DMS53 treated with DMSO at 0.1 percent for 48 hours (cell line): ENCODE measurements around the gene ATP9A.
"Not testable (repeated sequence)": the region's sequence is repeated elsewhere in the genome, so short reads cannot be mapped to it uniquely, and the experiment has no call there.

Experiments
- DNase-seq: peaks from one replicate; lab custom pipeline; 2025; ENCODE audit not compliant: unreplicated experiment; lab: John Stamatoyannopoulos, UW

ATP9A gene

DNA sequence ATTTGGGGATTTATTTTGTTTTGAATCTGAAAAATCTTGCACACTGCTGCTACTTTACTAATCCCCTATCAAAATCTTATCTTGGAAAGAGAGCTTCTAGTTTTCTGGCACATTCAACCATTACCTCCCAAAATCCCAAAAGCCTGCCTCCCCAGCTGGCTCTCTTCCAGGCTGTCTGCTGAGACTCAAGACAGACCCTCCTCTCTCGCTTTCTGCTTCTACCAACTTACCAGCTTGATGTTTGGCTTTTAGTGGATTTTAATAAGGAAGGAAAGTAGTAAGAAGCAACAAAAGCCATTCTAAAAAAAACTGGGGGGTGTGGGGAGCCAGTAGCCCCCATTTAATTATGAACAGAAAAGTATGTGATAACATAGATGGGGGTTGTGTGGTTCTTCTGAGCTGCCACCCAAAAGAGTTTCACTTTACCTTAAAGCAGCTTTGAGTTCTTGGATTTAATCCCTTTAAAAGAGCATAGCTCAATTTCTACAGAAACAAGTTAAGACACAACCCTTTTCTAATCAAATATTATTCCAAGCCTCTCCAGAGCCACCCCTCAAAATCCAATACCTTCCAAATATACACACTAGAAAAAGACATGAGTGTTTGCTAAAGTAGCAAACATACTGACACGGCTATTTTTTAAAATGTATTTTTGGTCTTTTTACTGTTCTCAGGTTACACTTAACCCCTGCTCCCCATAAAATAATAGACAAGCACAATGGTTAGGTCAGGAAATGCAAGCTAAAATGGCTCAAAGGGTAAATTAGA lies 71.7 kb downstream of the ATP9A start:
- no peak for DNase-seq

DNA sequence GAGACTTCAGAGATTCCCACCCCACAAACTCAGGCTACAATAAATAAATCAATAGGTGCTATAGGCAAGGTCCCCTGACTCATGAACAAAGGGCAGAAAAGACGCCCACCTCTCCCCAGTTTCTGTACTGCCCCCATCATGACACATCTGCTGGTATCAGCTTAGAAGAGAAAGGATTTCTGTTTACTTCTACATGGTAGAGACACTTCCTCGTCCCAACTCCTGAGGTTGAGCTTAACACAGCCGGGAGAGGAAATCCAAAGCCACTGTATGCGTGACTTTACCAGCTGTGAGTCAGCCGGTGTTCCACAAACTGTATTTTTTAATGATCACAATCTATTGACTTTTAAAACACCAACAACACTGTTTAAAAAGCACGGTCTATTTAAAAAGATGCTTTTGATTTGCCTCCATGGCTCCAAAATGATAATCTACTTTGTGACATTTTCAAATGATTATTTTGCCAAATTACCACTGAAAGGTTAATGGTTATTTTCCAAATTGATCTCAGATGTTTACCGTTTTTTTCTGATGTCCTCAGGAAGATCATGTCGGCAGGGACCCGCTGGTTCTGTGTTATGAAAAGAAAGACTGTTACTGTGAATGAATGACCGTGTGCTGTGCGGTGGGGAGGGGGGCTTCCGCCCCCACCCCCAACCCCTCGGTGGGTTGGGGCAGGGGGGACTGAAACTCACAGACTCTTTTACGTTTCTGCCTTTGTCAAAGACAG lies 72.5 kb downstream of the ATP9A start:
- no peak for DNase-seq

DNA sequence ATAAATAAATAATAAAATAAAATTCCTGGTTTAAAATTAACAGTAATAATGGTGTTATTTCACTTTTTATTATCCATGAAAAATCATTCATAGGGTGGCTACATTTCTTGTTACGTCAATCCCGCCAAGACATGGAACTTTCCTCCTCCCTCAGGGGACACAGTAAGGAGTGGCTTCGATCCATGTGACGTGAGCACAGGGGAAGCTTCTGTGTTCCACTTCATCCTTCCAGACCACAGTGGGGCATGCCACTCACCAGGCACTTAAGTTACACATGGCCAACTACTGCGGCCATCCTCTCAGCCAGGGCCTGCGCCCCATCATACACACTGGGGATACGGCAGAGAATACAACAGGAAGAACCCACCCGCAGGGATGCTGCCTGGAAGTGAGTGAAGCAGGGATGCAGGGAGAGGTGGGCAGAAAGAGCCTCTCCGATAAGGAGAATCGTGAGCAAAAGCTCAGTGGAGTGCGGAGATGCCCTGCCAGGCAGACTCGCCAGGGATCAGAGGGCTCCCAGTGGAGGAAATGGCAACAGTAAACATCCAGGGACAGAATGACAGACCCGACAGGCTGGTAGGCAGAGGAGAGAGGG lies 75.3 kb downstream of the ATP9A start:
- no peak for DNase-seq

DNA sequence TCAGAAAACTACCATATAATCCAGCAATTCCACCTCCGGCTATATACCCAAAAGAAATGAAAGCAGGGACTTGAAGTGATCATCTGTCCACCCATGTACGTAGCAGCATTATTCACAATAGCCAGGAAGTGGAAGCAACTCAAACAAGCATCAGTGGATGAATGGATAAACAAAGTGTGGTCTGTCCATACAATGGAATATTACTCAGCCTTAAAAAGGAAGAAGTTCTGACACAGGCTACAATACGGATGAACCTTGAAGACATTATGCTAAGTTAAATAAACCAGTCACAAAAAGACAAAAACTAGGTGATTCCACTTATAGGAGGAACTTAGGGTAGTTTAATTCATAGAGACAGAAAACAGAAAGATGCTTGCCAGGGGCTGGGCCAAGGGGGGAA lies 76.5 kb downstream of the ATP9A start:
- no peak for DNase-seq

DNA sequence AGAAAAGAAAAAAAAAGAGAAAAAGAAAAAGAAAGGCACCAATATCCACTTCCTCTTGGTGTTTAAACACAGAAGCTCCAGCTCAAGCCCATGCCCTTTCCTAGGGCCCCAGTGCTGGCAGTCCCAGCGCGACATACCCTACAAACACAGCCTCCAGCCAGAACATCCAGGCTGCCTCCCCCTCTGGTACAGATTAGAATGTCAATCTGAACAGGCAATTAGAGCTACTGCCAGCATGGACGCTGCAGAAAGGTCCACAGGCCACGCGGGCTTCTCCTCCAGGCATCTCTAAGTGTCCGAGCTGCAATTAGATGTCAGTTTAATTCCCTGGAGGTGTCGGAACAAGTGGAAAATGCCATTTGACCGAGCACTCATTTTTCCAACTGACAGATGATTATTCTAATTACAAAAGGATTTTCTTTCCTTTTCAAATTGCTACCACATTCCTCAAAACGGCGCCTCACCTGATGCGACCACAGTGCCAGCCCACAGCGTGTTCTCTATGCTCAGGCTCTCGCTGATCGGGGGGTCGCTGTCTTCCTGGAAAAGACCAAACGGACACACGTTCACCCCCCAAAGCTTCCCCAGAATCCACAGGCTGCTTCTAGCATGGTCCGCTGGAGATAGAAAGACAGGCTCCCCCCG lies 79.5 kb downstream of the ATP9A start:
- DNase-seq, result no peak

DNA sequence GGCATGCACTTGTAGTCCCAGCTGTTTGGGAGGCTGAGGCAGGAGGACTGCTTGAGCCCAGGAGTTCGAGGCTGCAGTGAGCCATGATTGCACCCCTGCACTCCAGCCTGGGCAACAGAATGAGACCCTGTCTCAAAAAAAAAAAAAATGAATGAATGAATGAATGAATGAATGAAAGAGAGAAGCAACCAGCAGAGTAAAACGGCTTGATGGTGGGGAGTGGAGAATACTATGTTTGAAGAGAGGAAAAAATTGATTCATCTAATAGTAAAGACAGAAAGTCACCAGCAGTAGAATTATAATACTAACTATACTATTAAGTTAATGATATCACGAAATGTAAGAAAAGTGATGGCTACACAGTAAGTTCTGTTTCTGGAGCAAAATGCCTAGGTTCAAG lies 80.6 kb downstream of the ATP9A start:
- DNase-seq, result no peak

DNA sequence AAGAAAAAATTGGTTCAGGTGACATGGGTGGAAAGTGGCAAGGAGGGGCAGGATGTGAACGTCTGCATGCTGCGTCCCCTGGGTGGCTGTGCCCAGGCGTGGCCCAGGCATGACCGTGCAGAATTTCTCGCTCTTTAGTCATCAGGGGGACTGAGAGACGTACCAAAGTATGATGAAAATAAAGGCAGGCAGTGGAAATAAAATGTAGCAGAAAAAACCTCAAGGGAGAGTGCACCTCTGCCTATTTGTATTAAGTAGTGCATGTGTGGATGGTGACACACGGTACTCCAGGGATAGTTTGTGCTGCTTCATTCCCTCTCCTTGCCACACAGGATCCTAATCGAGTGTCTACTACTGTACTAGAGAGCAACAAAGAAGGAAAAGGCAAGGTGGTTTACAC lies 81.1 kb downstream of the ATP9A start:
- no peak for DNase-seq

DNA sequence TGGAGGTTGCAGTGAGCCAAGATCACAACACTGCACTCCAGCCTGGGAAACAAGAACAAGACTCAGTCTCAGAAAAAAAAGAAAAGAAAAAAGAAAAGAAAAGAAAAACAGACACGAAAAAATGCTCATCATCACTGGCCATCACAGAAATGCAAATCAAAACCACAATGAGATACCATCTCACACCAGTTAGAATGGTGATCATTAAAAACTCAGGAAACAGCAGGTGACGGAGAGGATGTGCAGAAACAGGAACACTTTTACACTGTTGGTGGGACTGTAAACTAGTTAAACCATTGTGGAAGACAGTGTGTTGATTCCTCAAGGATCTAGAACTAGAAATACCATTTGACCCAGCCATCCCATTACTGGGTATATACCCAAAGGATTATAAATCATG lies 82.7 kb downstream of the ATP9A start:
- not testable (repeated sequence) for DNase-seq

DNA sequence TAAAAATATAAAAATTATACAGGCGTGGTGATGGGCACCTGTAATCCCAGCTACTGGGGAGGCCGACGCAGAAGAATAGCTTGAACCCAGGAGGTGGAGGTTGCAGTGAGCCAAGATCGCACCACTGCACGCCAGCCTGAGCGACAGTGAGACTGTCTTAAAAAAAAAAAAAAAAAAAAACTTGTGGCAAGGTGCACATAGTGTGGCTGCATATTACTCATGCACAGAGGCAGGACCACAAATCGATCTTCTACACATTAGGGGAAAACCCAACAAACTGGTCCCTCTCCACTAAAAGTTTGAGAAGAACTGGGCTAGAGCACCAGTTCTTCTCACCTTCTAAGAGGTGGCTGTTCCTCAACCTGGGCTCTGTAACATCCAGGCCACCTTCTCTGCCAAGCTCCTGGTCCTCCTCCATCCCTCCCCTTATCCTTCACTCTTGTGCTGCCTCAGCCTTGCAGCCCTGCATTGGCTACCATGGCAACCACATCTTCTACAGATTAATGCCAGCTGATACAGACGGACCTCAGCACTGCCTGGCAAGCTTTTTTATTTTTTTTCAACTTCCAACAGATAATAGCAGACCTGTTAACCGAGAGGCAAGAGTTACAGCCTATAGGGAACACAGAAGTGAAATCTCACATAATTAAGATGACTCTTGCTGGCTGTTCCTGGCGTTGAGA lies 88.0 kb downstream of the ATP9A start:
- no peak for DNase-seq

DNA sequence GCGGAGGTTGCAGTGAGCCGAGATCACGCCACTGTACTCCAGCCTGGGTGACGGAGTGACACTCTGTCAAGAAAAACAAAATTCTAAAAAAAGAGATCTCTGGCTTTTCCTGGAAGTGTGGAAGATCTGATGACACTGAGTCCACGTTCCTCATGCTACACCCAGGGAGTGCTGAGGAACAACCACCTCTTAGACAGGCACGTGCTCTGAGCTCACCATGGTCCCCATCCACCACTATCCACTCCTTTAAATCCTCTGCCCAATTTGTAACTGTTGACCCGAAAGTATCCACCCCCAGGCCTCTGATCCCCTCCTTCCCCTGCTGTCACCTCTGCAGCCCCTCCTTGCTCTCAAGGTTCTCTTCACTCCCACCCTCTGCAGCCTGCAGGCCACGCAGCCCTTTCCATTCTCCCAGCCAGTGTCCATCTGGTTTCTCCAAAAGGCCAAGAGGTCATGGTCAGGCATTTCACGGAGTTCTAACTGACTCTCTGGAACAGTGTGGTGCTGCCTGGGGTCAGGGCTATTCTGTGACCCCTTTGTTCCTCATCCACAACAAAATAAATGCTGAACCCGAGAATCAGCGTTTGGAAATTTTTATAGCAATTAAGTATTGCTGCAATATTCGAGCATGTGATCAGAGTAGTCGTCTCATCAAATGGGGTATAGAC lies 88.8 kb downstream of the ATP9A start:
- DNase-seq, result no peak

DNA sequence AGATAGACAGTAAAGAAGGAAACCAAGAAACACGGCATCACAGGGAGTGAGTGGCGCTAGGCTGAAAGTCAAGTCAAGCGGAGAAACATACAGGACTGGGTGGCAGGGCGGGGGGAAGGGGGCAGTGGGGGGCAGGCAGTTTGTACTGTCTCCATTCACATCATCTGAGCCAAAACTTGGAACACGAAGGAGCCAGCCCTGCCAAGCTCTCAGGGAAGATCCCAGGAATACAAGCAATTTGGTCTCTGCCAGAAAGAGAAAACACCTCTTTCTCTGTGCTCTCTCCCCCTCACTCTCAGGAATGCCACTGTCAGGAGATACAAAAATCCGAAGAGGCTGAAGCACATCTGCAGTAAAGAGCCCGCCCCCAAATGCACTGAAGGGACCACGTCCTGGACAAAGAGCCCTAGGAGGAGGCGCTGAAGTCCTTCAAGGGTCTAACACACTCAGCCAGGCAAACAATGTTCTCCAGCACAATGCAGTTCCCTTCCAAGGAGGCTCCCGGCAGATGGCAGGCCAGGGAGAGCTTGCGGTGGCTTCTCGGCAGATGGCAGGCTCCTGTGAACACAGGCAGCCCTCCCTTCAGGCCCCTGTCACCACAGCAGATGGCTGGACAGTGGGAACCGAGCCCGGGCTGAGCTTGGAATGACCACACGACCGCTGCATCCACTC lies 90.0 kb downstream of the ATP9A start:
- no peak for DNase-seq

DNA sequence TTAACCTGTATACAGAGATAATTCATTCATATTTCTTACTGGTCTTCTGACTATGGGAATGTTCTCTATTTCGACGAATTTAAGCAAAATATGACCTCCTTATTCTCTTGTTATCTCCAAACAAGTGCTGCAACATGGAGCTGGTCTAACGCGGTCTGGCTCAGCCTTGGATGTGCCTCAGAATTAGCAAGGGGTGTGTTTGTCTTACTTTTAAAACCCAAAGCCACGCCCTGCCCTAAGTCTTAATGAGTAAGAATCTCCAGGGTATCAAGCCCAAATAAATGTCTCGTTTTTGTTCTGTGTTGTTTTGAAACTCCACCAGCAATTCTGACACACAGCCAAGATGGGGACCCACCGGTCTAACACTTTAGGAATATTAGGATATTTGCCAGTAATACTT lies 99.2 kb downstream of the ATP9A start:
- DNase-seq, result no peak

DNA sequence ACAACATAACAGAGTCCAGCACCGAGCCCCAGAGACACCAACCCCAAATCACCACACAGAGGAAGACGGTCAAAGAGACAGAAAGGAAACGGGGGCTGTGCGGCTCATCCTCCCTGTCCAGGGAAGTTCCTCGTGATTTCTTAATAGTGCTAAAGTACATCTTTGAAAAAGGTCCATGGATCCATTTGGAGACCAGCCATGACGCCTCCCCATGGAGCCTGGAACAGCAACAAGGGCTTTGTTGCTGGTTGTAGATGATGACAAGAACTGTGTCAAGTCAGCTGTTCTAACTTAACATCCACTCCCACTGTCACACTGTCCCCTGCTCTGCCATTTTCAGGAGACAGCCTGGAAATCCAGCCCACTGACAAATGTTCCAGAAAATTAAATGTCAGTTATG lies 99.7 kb downstream of the ATP9A start:
- no peak for DNase-seq

DNA sequence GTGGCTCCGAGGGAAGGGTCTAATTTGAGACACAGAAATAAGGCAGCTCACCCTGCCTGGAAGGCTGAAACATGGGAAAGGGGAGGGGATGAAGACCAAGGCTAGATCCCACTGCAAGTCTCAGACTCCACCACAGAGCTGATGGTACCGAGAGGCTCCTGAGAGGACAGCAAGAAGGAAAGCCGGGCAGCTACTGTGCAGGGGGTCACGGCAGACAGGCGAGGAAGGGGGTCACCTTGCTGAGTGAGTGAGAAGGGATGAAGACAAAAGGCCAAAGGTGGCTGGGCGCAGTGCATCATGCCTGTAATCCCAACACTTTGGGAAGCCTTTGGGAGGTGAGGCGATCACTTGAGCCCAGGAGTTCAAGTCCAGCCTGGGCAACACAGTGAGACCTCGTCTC lies 100.7 kb downstream of the ATP9A start:
- DNase-seq, result no peak

DNA sequence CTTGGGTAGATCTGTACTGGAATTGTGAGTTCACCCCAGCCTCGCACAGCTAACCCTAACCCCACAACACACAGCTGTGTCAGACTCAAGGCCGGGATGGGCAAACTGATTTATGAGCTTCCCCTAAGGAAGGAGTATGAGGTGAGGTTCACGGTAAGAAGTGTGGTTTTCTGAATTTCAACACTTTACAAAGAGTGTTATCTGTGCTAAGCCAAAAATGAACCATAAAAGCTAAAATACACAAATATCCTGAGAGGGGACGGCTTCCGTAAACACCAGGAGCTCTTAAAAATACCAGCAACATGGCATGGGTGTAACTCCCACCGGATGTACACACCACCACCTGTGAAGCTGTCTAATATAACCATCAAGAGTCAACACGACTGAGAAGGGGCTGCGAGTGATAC lies 101.2 kb downstream of the ATP9A start:
- no peak for DNase-seq

DNA sequence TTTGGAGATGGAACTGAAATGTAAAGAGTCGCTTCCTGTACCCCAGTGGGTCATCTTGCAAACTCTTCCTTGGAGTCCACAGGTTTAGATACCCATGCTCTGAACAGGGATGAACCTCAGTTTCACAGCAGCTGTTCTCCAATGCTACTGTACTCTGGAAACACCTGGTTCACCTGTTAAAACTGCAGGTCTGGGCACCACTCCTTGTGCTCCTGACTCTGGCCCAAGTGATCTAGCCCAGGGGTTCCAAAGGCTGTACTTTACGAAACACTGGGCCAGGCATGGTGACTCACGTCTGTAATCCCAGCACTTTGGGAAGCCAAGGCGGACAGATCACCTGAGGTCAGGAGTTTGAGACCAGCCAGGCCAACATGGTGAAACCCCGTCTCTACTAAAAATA lies 102.1 kb downstream of the ATP9A start:
- no peak for DNase-seq

DNA sequence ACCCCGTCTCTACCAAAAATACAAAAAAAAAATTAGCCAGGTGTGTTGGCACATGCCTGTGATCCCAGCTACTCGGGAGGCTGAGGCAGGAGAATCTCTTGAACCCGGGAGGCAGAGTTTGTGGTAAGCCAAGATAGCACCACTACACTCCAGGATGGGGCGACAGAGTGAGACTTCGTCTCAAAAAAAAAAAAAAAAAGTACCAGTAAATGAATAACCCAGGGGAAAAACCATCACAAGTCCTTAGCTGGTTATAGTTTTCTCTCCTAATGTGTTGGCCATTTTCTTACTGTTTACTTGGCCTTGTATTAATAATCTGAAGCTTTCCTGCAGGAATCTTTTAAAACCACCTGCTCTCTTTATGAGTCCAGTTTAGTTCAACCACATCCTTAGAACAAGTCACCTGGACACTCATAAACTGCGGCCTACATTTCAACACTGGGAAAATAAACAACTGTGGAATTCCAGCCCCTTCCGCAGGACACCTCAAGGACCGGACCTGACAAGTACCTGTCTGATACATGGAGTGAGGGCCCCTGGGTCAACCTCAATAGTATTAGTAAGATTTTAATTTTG lies 102.6 kb downstream of the ATP9A start:
- no peak for DNase-seq

DNA sequence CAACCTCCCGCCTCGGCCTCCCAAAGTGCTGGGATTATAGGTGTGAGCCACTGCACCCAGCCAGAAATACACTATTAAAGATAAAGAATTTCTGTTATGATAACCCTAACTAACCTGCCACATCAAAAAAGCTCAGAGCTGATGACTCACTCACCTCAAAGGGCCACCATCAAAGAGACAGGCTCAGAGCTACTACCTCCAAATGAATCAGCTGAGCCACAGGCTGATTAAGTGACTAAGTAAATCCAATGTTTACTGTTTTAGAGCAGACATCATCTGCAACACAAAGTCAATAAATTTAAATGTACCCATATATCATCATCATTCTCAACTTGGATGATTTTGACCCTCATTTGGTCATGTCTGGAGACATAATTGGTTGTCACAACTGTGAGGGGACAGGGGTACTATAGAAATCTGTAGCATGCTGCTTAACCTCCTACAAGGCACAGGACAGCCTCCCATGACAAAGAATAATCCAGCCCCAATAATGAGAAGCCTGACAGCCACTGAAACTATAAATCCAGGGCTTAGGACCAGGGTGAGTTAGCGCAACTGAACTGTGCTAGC lies 106.5 kb downstream of the ATP9A start:
- no peak for DNase-seq
